ENCODE results near the gene ARAP3.
"Not testable (repeated sequence)": the region's sequence is repeated elsewhere in the genome, so short reads cannot be mapped to it uniquely, and the experiment has no call there.

The ARAP3 gene

GRCh38 chr5:141618030-141618803, 63.8 kb downstream of the ARAP3 start:
- DNase-seq (ENCODE audit: low spot score) = peak; percentile 68

- DNase-seq (ENCODE audit: low spot score) = no peak
Observed at GRCh38 chr5:141617682-141618029, 64.4 kb downstream of the ARAP3 start.

DNA sequence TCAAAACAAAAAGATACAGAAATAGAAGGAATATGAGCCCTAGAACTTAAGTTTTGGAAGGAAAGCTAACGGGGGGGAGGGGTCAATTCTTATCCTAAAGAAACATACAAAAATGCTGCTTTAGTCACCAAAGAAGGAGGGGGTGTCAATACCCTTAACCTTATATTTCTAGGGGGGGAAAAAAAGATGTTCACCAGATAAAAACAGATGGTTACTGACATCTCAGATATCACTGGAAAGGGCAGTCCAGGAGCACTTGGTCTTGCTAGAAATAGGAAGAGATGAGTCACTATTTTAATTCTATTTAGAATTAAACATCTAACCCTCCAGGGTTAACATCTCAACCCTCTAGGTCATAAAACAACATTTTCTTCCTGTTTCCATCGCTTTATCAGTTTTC, 64.9 kb downstream of the ARAP3 start:
- DNase-seq (ENCODE audit: low spot score) = no peak

GRCh38 chr5:141615991-141616720, 65.9 kb downstream of the ARAP3 start:
- DNase-seq (ENCODE audit: low spot score) = no peak

GRCh38 chr5:141613344-141613743, 68.7 kb downstream of the ARAP3 start:
- no peak for DNase-seq (ENCODE audit: low spot score)

DNA sequence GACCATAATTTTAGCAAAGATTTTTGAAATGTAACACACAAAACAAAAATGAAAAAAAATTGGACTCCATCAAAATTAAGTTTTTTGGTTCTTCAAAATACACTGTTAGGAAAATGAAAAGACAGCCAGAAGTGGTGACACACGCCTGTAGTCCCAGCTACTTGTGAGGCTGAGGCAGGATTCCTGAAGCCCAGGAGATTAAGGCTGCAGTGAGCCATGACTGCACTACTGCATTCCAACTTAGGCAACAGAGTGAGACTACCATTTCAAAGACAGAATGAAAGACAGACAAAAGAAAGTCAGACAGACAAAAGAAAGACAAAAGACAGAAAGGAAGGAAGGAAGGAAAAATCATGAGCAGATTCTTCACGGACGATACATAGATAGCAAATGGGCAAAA, 70.7 kb downstream of the ARAP3 start:
- no peak for DNase-seq (ENCODE audit: low spot score)

DNA sequence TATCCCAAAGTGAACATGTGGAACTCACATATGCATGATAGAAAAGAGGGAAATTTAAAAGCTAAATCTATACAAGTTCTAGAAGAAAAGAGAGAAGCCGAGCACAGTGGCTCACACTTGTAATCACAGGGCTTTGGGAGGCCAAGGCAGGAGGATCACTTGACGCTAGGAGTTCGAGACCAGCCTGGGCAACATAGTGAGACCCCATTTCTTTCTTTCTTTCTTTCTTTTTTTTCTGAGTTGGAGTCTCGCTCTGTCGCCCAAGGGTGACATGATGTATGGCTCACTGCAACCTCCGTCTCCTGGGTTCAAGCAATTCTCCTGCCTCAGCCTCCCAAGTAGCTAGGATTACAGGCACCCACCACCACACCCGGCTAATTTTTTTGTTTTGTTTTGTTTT, 72.1 kb downstream of the ARAP3 start:
- DNase-seq (ENCODE audit: low spot score) = not testable (repeated sequence)

DNA sequence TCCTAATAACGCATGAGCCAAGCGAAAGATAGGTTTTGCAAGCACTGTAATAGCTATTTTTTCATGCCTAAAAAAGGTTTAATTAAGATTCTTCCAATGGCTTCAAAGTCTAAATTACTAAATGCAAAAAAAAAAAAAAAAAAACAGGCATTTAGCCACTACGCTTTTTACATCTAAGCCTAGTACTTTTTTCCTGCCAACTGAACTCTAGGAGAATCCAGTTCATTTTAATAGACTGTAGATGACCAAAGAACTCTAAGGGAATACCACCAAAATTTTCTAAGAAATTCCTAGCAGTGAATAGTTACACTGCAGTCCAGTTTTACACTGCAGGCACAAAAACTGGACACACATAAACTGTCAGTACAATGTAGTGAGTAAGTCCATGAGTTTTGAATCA, 73.0 kb downstream of the ARAP3 start:
- no peak for DNase-seq (ENCODE audit: low spot score)

GRCh38 chr5:141608557-141608956, 73.5 kb downstream of the ARAP3 start:
- no peak for DNase-seq (ENCODE audit: low spot score)

DNA sequence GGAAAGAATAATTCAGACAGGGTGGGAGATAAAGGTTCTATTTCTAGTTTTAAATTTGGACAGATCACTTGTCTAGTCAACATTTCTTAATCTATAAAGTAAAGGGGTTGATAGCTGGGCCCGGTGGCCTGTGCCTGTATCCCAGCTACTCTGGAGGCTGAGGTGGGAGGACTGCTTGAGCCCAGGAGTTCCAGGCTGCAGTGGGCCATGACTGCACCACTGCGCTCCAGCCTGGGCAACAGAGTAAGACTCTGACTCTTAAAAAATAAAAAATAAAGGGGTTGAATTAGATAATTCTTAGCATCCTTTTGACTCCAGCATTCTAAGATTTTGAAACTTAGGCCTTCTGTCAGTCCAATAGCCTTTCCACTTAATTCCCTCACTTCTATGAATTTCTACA, 74.0 kb downstream of the ARAP3 start:
- no peak for DNase-seq (ENCODE audit: low spot score)

DNA sequence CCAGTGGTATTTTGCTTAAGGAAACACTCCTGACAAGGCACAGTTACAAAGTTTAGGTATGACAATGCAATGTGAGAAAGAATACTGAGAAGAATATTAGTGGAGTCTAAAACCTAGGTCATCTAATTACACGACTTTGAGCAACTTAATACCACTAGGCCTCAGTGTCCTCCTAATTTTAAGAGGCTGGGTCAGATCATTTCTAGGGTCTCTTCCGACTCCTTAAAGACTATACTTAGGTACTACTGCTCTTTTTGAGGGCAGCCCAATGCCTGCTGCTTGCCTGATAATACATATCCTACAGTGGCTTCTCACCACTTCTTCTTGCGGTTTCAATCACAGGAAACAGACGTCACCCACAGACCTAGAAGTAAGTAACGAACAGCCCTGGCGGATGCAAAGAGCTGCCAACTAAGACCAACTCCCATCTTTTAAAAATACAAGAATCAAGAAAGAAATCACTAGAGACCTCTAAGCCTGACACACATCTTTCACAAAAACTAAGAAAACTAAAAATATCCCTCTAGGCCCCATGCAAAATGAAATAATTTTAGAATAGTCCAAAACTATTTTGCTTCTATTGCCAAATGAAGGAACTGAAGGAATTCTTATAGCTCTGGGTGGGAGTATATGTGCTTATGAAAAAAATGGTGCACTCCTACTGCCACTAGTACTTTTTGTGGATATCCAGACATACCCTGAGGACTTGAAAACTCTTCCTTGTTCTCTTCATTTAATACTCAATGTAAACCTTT, 76.3 kb downstream of the ARAP3 start:
- no peak for DNase-seq (ENCODE audit: low spot score)

- DNase-seq (ENCODE audit: low spot score) = no peak
Observed at GRCh38 chr5:141603923-141604717, 77.9 kb downstream of the ARAP3 start.

Data from SK-N-DZ (cell line).